Germinal center (tissue), 1 donor: ENCODE measurements around the gene NR2C2.
"Not testable (repeated sequence)": the region's sequence is repeated elsewhere in the genome, so short reads cannot be mapped to it uniquely, and the experiment has no call there.

Source experiments
- DNase-seq: peaks from one replicate; pipeline ENCODE4 v3.0.0; 2012; ENCODE audit warnings: mixed read lengths, low spot score

Gene NR2C2

GRCh38 chr3:14947100-14947885, at the start of gene NR2C2:
Gene NR2C2, plus strand, starts transcription at chr3:14947583. Its CDS starts 56,332 bp downstream, at chr3:15003915.
- DNase-seq = peak; percentile 94

GRCh38 chr3:14898929-14899328, 48.5 kb upstream of the NR2C2 start:
- DNase-seq = no peak

DNA sequence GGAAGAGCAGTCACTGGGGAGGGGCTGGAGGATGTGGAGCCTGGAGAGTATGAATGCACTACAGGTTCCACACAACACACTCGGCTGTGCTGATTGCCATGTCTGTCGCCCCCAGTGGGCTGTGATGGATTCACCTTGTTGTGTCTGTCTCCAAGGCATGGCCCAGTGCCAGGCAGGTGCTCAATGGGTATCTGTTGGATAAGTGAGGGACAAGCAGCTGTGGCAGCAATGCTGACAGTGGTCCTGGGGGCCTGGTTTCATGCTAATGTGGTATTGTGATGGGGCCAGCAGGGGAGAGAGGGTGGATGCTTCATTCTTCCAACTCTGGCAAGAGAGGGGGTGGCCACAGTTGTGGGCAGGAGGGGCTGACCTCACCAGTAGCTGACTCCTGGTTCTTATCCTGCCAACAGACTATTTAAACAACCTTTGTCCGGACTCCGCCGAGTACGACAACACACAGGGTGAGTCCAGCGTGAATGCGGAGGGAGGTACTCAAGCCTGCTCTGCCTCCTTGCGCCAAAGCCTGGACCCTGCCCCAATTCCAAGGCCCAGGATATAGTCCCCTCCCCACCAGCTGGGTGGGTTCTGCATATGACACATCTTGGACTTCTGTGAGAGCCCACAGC, 47.3 kb upstream of the NR2C2 start:
- no peak for DNase-seq

DNA sequence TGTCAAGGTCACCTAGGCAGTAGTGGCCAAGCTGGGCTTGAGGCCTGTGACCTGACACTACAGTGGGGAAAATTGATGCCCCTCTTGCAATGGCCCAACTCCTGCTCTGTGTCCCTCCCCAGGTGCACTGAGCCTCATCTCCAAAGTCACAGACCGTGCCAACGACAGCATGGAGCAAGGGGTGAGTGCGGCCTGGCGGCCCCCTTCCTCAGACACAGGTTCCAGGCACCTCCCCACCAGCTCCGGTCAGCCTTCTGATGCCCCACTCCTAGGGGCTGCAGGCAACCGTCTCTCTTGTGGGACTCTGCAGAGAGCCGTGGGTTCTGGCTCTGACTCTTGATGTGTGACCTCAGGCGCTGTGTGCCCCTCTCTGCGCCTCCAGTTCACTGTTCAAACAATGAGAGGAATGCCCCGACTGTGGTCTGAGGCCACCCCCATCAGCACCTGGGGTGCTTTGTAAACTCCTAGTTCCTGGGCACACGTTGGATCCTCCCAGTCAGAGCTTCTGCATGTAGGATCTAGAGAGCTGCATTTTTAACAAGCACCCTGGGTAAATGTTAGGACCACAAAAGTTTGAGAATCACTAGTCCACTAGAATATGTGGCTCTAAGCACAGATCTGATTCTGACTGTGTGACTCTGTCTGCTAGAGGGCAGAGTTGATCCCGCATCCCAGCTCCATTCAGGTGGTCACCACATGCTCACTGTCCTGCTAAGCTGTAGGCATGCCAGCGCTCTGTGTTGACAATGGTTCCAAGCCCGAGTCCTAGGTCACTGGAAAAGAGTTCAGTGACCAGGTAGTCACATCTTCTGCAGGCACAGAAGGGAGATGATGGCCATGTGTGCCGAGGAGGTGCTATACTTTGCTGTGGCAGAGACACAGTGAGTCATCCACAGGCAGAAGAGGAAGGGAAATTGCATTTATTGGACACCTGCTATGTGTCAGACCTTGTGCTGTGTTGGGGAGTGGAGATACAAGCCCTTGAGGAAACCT, 46.2 kb upstream of the NR2C2 start:
- no peak for DNase-seq

GRCh38 chr3:14902719-14903118, 44.7 kb upstream of the NR2C2 start:
- no peak for DNase-seq

GRCh38 chr3:14903501-14903900, 43.9 kb upstream of the NR2C2 start:
- DNase-seq = not testable (repeated sequence)

DNA sequence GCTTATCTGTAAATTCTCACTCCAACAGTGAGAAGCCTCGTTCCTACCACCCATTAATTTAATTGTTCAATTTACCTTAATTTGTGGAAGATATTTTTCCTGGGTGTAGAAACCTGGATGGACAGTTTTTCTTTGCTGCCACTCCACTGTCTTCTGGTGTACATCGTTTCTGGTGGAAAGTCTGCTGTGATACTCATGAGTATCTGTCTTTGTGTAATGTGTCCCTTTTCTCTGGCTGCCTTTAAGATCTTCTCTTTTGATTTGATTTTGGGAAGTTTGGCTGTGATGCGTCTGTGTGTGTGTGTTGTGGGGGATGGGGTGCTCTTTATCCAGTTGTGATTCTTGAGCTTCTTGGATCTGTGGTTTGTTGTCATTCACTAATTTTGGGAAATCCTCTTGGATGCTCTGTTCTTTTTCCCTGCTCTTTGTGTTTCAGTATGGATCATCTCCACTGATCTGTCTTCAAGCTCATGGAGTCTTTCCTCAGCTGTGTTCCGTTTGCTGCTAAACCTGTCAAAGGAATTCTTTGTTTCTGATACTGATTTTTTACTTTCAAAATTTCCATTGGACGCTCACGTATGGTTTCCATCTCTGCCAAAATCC, 42.2 kb upstream of the NR2C2 start:
- no peak for DNase-seq

GRCh38 chr3:14906355-14906971, 40.9 kb upstream of the NR2C2 start:
- DNase-seq = no peak

DNA sequence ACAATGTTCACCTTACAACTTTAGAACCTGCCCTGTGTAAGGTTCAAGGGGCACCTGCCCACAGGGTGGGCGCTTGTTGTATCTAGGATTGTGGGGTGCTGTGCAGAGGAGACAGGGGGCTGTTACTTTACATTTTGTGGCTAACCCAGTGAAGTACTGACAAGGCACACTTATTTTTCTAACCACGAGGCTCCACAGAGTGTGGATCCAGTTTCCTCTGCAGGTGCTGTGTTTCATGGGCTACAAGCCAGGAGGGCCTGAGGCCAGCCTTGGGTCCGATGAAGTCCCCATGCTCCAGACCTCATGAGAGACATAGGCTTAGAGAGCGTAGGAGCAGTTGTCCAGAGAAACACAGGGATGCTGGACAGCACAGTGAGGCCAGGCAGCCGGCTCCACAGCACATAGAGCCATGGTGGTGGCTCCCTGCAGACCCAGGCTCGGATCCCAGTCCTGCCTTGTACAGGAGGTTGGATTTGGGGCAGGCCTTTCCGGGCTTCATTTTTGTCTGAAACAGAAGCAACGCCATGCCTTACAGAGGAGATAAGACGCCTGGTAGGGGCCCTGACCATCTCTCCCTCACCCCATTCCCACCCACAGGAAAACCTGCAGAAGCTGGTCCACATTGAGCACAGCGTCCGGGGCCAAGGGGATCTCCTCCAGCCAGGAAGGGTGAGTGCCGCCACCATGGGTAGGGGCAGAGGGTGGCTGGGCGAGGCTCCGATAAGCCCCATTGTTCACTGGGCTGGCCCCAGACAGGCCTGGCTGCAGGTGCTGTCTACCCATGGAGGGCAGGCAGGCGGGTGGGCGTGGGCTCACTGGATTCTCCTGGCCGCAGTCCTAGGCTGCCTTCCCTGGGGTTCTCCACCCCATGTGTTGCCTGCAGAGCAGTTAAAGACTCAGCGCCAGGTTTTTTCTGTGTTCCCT, 40.1 kb upstream of the NR2C2 start:
- no peak for DNase-seq

GRCh38 chr3:14909250-14909649, 38.1 kb upstream of the NR2C2 start:
- no peak for DNase-seq

DNA sequence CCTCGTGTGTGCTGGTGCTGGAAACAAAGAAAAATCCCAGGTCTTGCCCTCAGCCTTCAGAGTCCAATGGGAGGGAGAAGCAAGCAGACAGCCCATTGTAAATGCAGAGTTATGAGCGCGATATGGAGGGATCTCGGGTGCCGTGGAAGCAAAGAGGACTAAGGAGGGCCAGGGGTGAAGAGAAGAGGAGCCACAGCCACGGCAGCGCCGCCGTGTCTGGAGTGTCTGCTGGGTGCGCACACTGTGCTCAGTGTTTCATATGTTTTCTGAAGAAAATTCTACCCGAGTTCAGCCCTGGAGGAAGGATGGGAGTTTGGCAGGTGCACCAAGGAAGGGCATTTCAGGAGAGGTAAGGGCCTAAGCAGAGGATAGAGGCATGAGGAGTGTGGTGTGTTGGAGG, 35.7 kb upstream of the NR2C2 start:
- no peak for DNase-seq

- no peak for DNase-seq
These were observed 34.1 kb upstream of the NR2C2 start for GRCh38 chr3:14913071-14913925.

DNA sequence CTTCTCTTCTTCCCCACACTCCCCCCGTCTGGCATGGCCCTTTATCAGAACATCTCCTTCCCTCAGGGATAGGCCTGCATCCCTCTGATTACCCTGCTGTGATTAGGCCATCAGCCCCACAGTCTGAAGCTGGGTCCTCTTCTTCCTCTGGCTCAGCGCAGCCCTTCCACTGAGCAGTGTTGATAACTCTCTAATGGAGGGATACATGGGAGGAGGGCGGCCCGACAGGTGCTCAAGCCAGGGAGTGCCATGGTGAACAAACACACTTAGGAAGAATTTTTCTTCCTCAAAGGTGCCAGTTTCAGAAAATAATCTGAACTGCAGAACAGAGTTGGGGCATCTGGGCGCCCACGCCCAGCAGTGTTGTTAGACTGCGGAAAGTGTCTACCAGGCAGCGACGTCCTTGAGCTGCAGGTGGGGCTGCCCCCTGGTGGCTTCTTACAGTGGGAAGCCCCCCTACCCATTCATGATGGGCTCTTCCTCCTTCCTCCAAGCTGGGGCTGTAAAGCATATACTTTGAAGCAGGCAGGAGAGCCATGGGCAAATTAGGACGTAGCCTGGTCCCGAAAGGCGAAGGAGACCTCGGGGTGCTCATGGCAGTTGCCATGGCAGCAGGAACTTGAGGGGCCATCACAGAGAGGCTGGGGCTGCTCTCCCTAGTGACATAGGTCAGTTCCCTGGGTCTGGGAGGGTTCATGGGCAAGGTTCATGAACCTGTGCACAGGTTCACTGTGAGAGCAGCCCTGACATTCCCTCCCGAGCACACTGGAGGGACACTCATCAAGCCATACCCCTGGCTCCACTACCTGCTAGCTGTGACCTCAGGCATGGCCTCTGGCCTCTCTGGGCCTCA, 33.2 kb upstream of the NR2C2 start:
- DNase-seq = no peak

GRCh38 chr3:14914779-14915117, 32.6 kb upstream of the NR2C2 start:
- DNase-seq = no peak

DNA sequence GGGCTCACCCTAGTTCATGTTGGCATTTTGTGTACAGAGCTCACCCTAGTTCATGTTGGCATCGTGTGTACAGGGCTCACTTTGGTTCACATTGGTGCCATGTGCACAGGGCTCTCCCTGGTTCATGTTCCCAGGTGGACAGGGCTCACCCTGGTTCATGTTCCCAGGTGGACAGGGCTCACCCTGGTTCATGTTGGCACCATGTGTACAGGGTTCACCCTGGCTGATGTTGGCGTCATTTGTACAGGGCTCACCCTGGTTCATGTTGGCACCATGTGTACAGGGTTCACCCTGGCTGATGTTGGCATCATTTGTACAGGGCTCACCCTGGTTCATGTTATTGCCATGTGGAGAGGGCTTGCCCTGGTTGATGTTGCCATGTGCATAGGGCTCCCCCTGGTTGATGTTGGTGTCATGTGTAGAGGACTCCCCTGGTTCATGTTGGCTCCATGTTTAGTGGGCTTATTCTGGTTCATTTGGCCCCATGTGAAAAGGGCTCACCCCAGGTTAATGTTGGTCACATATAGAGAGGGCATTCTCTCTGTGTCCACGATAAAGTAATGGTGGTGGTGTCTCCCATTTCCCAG, 31.7 kb upstream of the NR2C2 start:
- DNase-seq = no peak

- DNase-seq = no peak
These were observed 29.0 kb upstream of the NR2C2 start for GRCh38 chr3:14918356-14918860.

- DNase-seq = no peak
These were observed 26.8 kb upstream of the NR2C2 start for GRCh38 chr3:14920536-14920935.

DNA sequence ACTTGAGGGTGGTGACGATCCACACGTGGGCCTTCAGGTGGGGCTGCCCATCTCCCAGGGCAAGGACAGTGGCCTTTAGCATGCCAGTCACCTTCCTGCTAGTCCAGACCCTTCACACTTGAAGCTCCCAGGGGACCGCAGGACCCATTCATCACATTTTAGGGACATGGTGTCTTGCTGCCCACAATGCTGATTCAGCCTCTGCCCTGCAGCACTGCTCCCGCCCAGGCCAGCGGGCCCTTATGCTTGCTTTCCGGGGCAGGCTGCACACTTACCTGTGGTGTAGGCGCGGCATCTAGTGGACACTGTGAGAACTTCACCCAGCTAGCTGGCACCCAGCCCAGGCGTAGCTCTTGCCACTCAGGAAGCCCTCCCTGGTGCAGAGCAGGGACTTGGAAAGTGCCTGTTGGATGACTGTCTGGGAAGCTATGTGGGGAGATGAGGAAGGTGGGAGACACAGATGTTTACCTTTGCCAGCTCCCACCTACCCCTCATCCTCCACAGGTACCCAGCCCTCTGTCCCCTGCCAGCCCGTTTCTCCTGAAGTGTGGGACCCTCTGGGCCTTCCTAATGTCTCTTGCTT, 26.3 kb upstream of the NR2C2 start:
- peak; percentile 81 for DNase-seq
